Measurements from ENCODE around the gene TPMT.

Gene TPMT

GRCh38 chr6:18132346-18132745 lies 22.5 kb downstream of the TPMT start:
- no peaks in the 10 kb centered on the region for H3K9me3 ChIP-seq (replicated peaks; ENCODE audit: insufficient read depth, low read length)
- no peak overlapping the region for H3K4me2 ChIP-seq (ENCODE audit: low read depth, low read length)
- no peak overlapping the region for H3K27ac ChIP-seq (ENCODE audit: low read length)
- no peaks in the 10 kb centered on the region for H3K27me3 ChIP-seq (replicated peaks; ENCODE audit: insufficient read depth, low read length)
- no peak overlapping the region for H2AFZ ChIP-seq (ENCODE audit: low read length)
- H3K9ac ChIP-seq (ENCODE audit: low read length), result no peak overlapping the region
- no peaks in the 10 kb centered on the region for H3K79me2 ChIP-seq (ENCODE audit: low read length)
- H3K4me1 ChIP-seq (ENCODE audit: low read length), result no peaks in the 10 kb centered on the region
- H3K4me3 ChIP-seq (ENCODE audit: low read length), result no peak overlapping the region
- DNase-seq, result no peak
- no peaks in the 10 kb centered on the region for H3F3A ChIP-seq (ENCODE audit: insufficient read depth, low read length)
- no peak for TF ChIP-seq EZH2 (optimal IDR thresholded peaks at IDR 0.05; ENCODE audit: low read depth, low read length)
- TF ChIP-seq EZH2phosphoT487 (IDR thresholded peaks at IDR 0.05; ENCODE audit: low read length), result no peak
- TF ChIP-seq, protein P1, sequence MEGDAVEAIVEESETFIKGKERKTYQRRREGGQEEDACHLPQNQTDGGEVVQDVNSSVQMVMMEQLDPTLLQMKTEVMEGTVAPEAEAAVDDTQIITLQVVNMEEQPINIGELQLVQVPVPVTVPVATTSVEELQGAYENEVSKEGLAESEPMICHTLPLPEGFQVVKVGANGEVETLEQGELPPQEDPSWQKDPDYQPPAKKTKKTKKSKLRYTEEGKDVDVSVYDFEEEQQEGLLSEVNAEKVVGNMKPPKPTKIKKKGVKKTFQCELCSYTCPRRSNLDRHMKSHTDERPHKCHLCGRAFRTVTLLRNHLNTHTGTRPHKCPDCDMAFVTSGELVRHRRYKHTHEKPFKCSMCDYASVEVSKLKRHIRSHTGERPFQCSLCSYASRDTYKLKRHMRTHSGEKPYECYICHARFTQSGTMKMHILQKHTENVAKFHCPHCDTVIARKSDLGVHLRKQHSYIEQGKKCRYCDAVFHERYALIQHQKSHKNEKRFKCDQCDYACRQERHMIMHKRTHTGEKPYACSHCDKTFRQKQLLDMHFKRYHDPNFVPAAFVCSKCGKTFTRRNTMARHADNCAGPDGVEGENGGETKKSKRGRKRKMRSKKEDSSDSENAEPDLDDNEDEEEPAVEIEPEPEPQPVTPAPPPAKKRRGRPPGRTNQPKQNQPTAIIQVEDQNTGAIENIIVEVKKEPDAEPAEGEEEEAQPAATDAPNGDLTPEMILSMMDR (IDR thresholded peaks at IDR 0.05; ENCODE audit: low read length), result no peak
- H3K9me2 ChIP-seq (replicated peaks; ENCODE audit: insufficient read depth, low read length), result no peaks in the 10 kb centered on the region
- H4K20me1 ChIP-seq (ENCODE audit: insufficient read depth, low read length), result no peaks in the 10 kb centered on the region
- no peaks in the 10 kb centered on the region for H3K36me3 ChIP-seq (replicated peaks; ENCODE audit: insufficient read depth, low read length)

DNA sequence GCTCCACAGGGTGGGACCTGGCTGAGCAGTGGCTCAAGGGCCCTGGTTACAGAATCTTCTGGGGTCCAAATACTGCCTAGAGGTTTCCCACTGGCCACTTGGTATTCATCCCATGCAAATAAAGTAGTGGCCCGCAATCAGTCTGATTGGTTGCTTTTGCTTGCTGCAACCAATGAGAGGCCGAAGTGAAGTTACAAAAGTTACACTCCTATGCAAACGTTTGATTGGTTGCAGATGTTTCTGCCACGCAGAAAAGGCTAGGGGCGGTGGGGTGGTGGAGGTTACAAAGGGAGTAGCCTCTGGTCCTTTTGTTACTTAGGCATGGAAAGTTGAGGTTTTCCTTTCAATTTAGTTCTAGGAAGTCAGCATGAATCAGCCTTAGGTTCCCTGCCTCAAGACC lies 28.8 kb downstream of the TPMT start:
- no peaks in the 10 kb centered on the region for H3K36me3 ChIP-seq (replicated peaks; ENCODE audit: insufficient read depth, low read length)
- H4K20me1 ChIP-seq (ENCODE audit: insufficient read depth, low read length), result no peaks in the 10 kb centered on the region
- TF ChIP-seq EZH2phosphoT487 (IDR thresholded peaks at IDR 0.05; ENCODE audit: low read length) (no peak), EZH2 (optimal IDR thresholded peaks at IDR 0.05; ENCODE audit: low read depth, low read length) (no peak)
- TF ChIP-seq, protein P1 (IDR thresholded peaks at IDR 0.05; ENCODE audit: low read length), result no peak
- DNase-seq, result no peak
- H3K4me1 ChIP-seq (ENCODE audit: low read length), result no peaks in the 10 kb centered on the region
- H3K9me2 ChIP-seq (replicated peaks; ENCODE audit: insufficient read depth, low read length), result no peaks in the 10 kb centered on the region
- H2AFZ ChIP-seq (ENCODE audit: low read length), result no peak overlapping the region
- H3K27ac ChIP-seq (ENCODE audit: low read length), result no peak overlapping the region
- H3F3A ChIP-seq (ENCODE audit: insufficient read depth, low read length), result no peaks in the 10 kb centered on the region
- H3K27me3 ChIP-seq (replicated peaks; ENCODE audit: insufficient read depth, low read length), result no peaks in the 10 kb centered on the region
- no peaks in the 10 kb centered on the region for H3K79me2 ChIP-seq (ENCODE audit: low read length)
- no peak overlapping the region for H3K4me2 ChIP-seq (ENCODE audit: low read depth, low read length)
- H3K4me3 ChIP-seq (ENCODE audit: low read length), result no peak overlapping the region
- no peak overlapping the region for H3K9ac ChIP-seq (ENCODE audit: low read length)
- no peaks in the 10 kb centered on the region for H3K9me3 ChIP-seq (replicated peaks; ENCODE audit: insufficient read depth, low read length)

GRCh38 chr6:18122128-18123093 lies 32.5 kb downstream of the TPMT start, which contains the start of gene NHLRC1:
Gene NHLRC1, minus strand, starts transcription at chr6:18122677. Its CDS starts 71 bp downstream, at chr6:18122606.
- Histone ChIP-seq H3K9ac (ENCODE audit: low read length) (no peak within 1 kb of the TSS), H3K27ac (ENCODE audit: low read length) (no peak within 1 kb of the TSS), H4K20me1 (ENCODE audit: insufficient read depth, low read length) (no peaks in the 10 kb centered on the region), H3K9me3 (replicated peaks; ENCODE audit: insufficient read depth, low read length) (no peaks in the 10 kb centered on the region), H2AFZ (ENCODE audit: low read length) (no peak within 1 kb of the TSS), H3K4me2 (ENCODE audit: low read depth, low read length) (no peak within 1 kb of the TSS), H3K79me2 (ENCODE audit: low read length) (no peaks in the 10 kb centered on the region), H3K4me1 (ENCODE audit: low read length) (no peaks in the 10 kb centered on the region), H3K9me2 (replicated peaks; ENCODE audit: insufficient read depth, low read length) (no peaks in the 10 kb centered on the region), H3K27me3 (replicated peaks; ENCODE audit: insufficient read depth, low read length) (no peaks in the 10 kb centered on the region), H3F3A (ENCODE audit: insufficient read depth, low read length) (no peaks in the 10 kb centered on the region), H3K36me3 (replicated peaks; ENCODE audit: insufficient read depth, low read length) (no peaks in the 10 kb centered on the region), H3K4me3 (ENCODE audit: low read length) (no peak within 1 kb of the TSS)
- no peak for DNase-seq
- TF ChIP-seq, protein P1 (IDR thresholded peaks at IDR 0.05; ENCODE audit: low read length), result no peak
- TF ChIP-seq EZH2phosphoT487 (IDR thresholded peaks at IDR 0.05; ENCODE audit: low read length) (no peak), EZH2 (optimal IDR thresholded peaks at IDR 0.05; ENCODE audit: low read depth, low read length) (no peak)
